NCI-H1417 treated with DMSO at 0.1 percent for 48 hours (cell line): ENCODE data around the gene RPAP3.

Experiments used
- DNase-seq: peaks from one replicate; lab custom pipeline; 2025; lab: John Stamatoyannopoulos, UW

Gene RPAP3

GRCh38 chr12:47718531-47718930 lies 12.7 kb upstream of the RPAP3 start:
- no peak for DNase-seq

- peak; percentile 15 for DNase-seq
These were observed 11.8 kb upstream of the RPAP3 start for GRCh38 chr12:47717443-47718193.

- no peak for DNase-seq
These were observed 11.2 kb upstream of the RPAP3 start for GRCh38 chr12:47717046-47717442.

- no peak for DNase-seq
These were observed 10.2 kb upstream of the RPAP3 start for GRCh38 chr12:47715877-47716548.

GRCh38 chr12:47715393-47715876 lies 9.6 kb upstream of the RPAP3 start:
- DNase-seq: peak; percentile 15

- no peak for DNase-seq
These were observed 9.1 kb upstream of the RPAP3 start for GRCh38 chr12:47714826-47715386.

GRCh38 chr12:47712171-47712570 lies 6.3 kb upstream of the RPAP3 start:
- DNase-seq: no peak

GRCh38 chr12:47711448-47711847 lies 5.6 kb upstream of the RPAP3 start:
- no peak for DNase-seq

- no peak for DNase-seq
These were observed 4.4 kb upstream of the RPAP3 start for GRCh38 chr12:47710278-47710677.

GRCh38 chr12:47709671-47710070 lies 3.8 kb upstream of the RPAP3 start:
- no peak for DNase-seq

- no peak for DNase-seq
These were observed 3.4 kb upstream of the RPAP3 start for GRCh38 chr12:47709237-47709636.

GRCh38 chr12:47707905-47708543 lies 2.2 kb upstream of the RPAP3 start:
- DNase-seq: no peak

GRCh38 chr12:47707355-47707754 lies 1.5 kb upstream of the RPAP3 start:
- no peak for DNase-seq

- DNase-seq: no peak
These were observed 633 bp downstream of the RPAP3 start for GRCh38 chr12:47705229-47705565.

GRCh38 chr12:47704719-47705118 lies 1.1 kb downstream of the RPAP3 start:
- DNase-seq: no peak

GRCh38 chr12:47700263-47700662 lies 5.6 kb downstream of the RPAP3 start:
- DNase-seq: no peak

- DNase-seq: no peak
These were observed 7.2 kb downstream of the RPAP3 start for GRCh38 chr12:47698631-47699030.

- no peak for DNase-seq
These were observed 7.8 kb downstream of the RPAP3 start for GRCh38 chr12:47698055-47698454.

GRCh38 chr12:47689215-47689614 lies 16.6 kb downstream of the RPAP3 start:
- DNase-seq: no peak

- DNase-seq: no peak
These were observed 18.2 kb downstream of the RPAP3 start for GRCh38 chr12:47687636-47688035.

- DNase-seq: peak; percentile 13
These were observed 19.1 kb downstream of the RPAP3 start for GRCh38 chr12:47686645-47687240.

- DNase-seq: no peak
These were observed 26.0 kb downstream of the RPAP3 start for GRCh38 chr12:47679785-47680184.
